SIG-M5 treated with dmso at 0.1 percent for 504 hours (cell line): ENCODE results near the gene UBL7.
"Not testable (repeated sequence)": the region's sequence is repeated elsewhere in the genome, so short reads cannot be mapped to it uniquely, and the experiment has no call there.

Experiments
- DNase-seq: peaks from one replicate; lab custom pipeline; 2025; ENCODE audit not compliant: unreplicated experiment; lab: John Stamatoyannopoulos, UW

The UBL7 gene

DNA sequence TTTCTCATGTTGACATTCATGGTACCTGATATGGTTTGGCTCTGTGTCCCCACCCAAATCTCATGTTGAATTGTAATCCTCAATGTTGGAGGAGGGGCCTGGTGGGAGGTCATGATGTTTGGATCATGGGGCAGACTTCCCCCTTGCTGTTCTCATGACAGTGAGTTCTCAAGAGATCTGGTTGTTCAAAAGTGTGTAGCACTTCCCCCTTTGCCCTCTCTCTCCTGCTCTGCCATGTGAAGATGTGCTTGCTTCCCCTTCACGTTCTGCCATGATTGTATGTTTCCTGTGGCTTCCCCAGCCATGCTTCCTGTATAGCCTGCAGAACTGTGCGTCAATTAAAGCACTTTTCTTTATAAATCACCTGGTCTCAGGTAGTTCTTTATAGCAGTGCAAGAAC, 3.3 kb upstream of the UBL7 start:
- peak; percentile 6 for DNase-seq

DNA sequence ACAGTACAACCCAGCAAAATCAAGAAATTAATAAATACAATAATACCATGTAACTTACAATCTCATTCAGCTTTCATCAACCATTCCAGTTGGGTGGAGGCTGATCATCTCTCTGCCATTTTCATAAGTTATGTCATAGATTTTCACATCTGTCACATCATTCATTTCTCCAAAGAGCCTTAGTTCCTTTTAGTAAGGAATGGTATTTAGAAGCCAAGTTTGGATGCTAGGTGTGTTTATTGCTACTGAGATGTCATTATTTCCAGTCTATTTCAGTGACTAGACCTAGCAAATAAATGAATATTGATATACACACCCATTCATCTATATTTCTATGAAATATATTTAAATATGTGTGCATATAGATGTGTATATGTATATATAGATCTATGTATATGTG, 2.7 kb upstream of the UBL7 start:
- DNase-seq, result no peak

DNA sequence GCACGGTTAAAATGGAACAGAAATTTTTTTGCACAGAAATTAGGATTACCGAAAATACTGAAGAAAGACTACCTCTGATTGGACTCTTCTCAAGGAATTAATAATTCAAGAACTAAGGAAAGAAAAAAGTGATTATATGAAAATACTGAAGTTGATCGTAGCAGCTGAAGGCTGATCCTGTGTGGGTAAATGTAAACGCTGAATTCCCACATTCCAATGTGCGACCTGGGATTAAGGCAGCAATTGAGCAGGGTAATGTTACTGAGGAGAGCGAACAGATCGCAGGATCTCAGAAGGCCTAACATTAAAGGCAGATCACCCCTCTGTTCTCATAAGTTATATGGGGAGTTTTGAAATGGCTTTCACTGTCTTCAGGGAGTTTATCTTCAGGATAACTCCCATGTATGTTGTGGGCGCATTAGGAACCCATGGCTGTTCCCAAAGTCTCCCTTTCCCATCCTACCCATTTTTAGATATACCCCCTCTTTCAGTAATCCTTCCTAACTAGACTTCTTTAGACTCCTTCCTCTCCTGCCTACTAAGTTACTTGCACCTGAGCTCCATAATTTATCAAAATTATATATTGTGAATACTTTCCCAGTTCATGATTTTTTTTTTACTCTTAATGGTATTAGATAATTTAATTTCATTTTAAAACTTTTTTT, 1.0 kb upstream of the UBL7 start:
- no peak for DNase-seq

DNA sequence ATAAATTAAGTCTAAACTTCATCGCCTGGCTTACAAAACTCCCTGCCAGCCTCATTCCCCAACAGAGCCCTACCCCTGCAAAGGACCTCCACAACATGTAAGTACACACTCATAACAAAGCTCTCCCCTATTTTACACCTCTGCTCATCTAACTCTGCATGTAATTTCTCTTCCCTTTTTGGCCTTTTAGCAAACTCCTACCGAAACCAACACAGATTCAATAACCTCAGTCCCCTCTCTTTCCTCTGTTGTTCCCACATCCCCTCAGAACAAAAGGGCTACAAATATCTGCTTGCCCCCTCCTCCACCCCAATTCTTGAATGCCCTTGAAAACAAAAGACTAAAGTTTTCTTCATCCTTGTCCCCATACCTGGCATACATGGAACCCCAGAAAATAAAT, 662 bp downstream of the UBL7 start:
- DNase-seq, result peak; percentile 55

DNA sequence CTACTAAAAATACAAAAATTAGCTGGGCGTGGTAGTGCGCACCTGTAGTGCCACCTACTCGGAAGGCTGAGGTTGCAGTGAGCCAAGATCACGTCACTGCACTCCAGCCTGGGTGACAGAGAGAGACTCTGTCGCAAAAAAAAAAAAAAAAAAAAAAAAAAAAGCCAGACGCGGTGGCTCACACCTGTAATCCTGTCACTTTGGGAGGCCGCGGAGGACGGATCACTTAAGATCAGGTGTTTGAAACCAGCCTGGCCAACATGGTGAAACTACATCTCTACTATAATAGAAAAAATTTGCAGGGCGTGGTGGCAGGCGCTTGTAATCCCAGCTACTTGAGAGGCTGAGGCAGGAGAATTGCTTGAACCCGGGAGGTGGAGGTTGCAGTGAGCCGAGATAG, 1.2 kb downstream of the UBL7 start:
- not testable (repeated sequence) for DNase-seq

DNA sequence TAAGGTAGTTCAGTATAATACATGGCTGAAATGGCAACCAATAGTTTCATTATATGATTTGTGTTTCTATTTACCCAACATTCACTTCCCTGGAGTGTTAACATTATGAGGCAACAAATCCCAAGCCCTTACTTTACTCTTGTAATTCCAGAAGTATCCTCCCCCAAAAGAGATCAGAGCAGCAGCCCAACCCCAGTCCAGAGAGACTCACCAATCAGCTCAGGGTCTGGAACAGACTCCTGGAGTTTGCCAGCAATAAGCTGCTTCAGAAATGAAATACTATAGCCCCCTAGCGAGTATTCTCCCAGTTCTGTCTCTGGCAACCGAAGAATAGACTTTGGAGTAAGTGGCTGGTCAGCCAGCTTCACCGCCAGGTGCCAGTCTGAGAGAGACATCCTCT, 2.5 kb downstream of the UBL7 start:
- no peak for DNase-seq

DNA sequence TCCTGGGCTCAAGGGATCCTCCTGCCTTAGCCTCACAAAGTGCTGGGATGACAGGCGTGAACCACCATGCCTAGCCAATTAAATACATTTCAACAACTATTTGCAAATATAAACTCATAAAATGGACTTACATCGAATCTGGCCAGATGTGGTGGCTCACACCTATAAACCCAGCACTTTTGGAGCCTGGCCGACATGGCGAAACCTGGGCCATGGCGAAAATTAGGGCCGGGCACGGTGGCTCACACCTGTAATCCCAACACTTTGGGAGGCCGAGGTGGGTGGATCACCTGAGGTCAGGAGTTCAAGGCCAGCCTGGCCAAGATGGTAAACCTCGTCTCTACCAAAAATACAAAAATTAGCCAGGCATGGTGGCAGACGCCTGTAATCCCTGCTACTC, 3.9 kb downstream of the UBL7 start:
- DNase-seq, result not testable (repeated sequence)

DNA sequence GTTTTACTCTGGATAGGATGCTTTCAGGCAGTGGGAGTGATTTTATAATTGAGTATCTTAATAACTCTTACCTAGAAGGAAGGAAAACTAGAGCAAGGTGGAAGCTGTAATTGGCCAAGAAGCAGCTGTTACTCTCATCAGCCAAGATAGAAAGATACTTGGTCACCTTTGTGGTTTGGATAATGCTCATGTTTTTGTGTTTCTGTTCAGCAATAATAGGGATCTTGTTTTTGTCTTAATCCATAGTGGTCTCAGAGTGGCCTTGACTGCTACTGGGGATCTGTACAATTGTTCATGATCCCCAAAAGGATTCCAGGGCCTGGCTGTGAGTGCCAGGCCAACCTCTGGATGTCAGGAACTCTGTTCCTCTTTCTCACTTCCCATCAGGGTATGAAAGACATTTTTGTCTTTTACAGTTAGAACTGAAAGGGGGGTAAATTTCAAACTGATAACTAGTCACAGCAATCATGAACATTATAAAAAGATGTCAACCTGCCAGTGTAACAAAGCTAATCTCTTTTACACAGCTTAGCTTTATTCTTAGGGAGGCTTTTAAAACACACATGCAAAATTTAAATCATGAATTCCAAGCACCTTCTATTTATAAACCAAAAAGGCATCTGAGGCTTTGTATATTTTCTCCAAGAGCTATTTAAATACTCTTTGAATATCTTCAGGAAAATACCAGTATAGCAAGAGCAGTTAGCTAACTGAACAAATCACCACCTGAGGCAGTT, 6.0 kb downstream of the UBL7 start:
- no peak for DNase-seq

DNA sequence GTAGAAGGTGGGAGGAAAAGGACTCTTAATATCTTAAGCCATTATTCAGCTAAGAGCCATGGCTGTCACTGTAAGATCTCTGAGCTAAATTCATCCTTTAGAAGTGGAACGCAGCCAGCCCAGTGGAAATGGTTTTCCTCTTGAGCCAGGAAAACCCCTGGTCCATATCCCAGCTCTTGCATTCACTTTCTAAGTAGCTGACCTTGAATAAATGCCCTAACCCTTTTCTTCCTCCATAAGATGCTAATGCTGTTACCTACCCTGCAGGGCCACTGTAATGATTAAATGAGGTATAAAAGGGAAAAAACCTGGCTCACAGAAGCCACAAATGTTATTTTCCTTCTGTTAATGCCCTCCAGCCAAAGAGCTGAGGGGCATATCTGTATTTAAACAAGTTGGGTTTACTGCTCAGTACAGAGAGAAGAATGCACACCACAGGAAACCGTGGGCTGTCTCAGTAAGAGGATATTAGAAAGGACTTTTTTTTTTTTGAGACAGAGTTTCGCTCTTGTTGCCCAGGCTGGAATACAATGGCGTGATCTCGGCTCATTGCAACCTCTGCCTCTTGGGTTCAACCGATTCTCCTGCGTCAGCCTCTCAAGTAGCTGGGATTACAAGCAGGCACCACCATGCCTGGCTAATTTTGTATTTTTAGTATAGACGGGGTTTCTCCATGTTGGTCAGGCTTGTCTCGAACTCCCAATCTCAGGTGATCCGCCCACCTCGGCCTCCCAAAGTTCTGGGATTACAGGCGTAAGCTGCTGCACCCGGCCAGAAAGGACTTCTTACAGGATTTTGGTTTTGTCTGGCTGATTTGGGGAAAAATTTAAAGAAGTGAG, 6.8 kb downstream of the UBL7 start:
- DNase-seq, result no peak

DNA sequence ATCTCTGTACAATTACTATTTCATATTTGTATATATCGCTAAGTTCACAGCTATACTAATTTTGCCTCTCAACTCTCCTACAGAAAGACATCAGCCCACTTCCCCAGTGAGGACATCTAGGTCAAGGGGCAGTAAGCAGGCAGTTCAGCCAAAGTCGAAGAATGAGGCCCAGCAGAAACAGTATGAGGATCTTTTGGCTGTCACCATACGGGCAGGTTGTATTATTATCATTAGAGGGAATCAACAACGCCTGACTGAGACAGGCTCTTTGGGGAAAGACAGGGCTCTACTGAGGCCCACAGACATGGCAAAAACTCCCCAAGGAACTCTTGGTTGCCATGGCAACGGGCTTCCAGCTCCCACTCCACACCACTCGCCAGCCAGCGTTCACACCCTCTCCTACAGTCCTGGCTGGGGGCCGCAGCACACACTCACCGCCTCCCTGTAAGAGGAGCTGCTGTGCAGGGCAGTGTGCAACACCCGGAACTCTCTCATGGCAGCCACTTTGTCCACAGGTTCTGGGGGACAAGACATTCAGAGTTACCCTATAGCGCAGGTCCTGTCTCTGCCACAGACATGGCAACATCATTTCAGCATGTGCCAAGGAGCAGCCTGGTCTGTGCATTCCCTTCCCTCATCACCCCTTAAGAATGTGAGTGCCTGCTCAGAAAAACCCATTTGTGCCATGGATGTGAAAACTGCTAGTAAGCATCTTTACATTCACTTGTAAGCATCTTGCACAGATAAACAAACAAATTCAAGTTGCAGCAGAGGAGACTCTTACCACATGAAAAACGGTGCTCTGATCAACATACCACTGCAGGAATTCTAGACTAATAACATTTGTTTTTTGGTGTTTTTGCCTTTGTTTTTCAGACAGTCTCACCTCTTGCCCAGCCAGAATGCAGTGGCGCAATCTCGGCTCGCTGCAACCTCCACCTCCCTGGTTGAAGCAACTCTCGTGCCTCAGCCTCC, 8.8 kb downstream of the UBL7 start:
- DNase-seq, result no peak

DNA sequence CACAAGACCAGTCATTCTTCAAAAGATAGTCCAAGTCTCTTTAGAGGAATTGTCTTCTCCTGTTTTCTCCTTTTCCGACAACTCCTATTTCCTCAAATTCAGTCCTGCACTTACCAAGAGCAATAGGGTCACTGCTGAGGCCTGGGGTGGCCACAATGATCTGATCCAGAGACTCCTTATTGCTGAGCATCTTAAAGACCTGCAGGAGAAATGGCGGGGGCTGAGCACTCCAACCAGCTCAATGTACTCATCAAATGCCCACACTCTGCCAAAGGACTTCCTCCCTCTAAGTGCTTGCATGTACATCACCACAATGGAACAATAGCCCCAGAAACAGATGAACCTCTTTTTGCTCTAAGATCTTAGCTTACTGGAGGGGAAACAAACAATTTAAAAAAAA, 9.6 kb downstream of the UBL7 start:
- DNase-seq, result no peak

DNA sequence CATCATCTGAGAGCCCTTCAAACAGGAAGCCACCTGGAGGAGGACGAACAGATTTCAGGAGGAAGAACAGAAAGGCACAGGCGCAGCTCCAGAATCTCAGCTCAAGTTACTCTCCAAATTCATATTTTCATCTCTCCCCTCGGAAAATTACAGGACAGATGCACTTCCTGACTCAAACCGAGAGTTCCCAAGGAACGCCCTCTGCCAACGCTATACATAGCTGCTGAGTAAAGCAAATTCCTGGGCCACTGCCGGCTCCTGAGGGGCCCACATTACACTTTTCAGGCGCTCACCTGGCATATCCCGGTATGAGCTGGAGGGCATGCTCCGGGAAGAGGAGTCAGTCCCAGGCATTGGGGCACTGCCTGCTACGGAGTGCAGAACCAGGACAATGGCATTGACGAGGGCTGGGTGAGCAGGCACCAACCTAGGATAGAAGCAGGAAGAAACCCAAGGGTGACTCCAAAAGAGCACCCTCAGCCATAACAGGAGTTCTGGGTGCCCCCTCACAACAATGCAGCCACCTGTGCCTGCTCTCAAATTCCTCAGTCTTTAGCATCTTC, 11.2 kb downstream of the UBL7 start:
- no peak for DNase-seq

DNA sequence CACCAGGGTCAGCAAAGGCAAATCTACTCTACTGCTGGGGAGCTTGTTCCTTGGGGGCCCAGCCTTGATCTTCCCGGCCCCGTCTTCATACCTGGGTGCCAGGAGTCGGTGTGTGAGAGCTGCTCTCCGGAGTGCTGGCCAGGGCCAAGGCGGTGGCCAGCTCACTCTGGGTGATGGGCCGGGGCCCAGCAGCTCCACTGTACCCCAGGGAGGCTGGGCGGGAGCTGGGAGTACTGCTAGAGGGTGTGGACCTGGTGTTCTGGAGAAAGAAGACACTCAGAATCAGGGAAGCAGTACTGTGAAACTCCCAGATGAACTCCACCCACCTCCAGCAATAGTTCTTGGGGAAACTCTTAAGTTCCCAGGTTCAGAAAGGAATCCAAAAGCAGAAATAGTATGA, 11.9 kb downstream of the UBL7 start:
- DNase-seq, result no peak

DNA sequence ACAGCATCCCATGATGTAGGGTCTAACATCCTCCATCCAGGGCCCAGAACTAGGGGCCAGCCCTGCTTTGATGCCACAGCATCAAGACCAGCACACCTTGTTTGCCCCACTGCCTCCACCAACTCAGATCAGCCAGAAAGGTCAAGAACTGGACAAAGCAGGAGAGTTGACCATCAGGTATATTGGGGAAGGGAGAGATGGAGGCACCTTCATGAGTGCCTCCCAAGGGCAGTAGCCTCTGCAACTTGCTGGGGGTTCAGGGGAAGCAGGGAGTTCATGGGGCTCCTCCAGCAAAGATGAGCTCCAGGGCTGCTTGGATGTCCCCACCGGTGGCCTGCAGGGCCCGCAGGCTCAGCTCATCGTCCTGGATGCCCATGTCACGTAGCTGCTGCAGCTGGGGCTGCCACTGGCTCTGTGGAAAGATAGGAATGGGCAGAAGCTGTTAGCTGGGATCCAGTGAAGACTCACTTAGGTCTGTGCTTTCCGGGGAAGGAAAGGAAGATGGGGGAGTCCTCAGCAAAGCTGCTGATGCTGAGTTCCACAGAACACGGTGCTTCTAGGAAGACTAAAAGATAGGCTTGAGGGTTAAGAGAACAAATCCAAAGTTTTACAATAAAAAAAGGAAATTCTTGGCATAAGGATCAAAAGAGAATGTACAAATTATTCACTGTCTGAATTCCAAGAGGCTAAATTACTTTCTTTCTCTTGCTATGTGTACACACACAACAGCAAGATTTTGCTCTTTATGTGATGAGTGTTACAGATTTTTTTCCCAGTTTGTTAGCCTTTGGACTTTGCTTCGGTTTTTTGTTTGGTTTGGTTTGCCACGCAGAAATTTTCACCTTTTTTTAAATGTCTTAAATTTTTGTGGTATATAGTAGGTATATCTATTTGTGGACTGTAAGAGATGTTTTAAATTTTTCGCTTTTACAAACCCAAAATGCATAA, 14.9 kb downstream of the UBL7 start:
- no peak for DNase-seq

DNA sequence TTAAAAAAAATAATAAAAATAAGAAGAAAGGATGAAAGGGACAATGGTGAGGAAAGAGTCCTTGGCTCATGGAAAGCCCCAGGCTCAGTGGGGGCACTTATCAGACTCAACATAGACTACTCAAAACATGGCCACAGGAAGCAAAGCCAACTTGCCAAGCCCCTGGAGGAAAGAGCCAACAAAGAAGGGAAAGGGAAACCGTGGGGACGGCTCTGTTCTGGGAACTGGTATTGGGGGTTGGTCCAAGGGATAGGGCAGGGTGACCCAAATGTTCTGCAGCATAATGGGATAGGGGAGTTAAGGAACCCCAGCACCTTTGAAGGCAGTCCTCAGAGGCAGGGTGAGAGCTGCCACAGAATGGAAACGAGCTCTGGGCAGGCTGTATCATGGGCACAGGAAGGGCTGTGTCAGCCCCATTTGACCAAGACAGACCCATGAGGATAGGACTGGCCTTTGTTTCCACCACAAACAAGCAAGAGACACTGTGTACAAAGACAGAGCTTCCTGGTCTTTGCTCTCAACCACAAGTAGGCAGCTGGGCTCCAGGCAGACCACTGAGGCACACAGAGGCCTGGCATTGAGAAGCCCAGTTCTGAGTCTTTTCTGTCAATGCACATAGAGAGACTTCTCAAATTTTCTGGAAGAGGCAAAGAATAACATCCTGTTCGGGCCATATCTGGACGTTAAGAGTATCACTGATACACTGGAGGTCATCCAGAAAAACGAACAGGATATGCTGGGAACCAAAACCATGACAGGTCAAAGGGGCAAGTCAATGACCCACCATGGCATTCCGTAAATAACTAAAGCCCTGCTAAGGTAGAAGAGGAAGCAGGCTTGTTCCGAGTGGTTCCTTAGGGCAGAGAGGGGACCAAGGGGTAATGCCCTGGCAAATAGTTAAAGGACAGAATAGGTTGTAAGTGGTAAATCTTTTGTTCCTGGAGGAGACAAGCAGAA, 16.6 kb downstream of the UBL7 start:
- DNase-seq, result no peak

DNA sequence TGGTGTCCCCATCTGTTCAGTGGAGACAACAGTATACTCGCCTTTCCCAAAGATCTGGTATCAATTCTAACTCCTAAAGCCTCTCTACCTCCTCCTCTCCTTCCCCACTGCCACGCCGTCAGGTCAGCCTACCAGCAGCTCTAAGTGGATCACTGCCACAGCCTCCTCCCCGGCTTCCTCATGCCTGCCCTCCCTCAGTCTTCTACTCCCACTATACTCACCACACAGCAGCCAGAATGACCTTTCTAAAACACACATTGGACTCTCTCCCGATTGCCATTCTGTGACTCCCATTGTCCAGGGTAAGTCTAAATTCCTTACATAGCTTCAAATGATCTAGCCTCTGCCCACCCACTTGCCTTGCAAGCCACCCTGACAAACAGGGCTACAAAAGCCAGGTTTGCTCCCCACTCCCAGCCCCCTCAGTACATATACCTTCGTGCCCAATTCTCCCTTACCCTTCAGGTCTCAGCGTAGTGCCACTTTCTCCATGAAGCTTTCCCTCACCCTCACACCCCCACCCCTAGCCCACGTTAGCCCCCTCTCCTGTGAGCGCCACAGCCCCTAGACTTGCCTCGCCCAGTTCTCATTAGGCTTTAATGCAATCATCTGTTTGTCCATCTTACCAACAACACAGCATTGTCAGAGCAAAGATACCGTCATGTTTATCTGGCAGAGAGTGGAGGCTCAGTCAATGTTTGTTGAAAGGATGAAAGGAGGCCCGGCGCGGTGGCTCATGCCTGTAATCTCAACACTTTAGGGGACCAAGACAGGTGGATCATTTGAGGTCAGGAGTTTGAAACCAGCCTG, 17.7 kb downstream of the UBL7 start:
- no peak for DNase-seq

DNA sequence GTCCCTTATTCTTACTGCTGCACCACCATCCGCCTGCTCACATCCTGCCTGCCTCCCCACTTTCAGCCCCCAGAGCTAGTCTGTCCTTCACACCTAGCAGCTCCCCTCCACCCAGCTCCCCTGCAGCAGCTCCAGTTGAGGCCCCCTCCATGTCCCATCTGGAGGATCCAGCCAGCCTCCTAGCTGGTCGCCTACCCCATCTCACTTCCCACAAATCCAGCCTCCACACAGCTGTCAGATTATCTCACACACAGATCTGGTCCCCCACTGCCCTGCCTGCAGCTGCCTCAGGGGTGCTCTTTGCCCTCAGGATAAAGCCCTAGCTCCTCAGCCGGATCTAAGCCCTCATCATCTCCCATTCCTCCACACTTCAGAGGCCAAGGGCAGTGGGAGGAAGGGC, 18.4 kb downstream of the UBL7 start:
- DNase-seq, result no peak
